NCI-H146 (cell line): ENCODE results near the gene FTCD.

Experiments used
- DNase-seq: peaks from one replicate; lab custom pipeline; 2025; lab: John Stamatoyannopoulos, UW

FTCD gene

DNA sequence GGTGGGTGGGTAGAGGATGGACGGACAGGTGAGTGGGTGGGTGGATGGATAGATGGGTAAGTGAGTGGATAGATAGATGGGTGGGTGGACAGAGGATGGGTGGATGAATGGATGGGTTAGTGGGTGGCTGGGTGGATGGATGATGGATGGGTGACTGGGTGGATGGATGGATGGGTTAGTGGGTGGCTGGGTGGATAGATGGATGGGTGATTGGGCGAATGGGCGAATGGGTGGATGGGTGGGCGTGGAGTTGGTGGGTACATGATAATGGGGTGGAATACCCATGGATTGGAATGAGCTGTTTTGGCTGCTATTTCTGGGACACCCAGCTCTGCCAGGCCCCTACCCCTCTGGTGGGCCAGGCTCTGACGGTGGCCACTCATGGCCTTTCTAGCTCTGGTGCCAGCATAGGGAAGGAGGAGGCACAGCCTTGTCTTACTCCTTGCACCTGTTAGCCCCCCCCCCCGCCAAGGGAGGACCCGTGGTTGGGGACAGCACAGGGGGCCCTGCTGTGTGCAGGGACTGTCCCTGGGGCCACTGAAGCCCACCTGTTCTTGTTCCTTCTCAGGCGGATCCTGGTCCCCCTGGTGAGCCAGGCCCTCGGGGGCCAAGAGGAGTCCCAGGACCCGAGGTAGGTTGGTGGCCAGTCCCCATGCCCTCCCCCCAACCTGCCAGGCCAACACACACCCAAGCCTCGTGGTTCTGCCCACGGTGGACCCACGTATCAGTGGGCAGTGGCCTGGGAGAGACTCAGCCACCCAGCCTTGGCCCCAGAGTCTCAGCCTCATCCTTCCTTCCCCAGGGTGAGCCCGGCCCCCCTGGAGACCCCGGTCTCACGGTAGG lies 31.1 kb downstream of the FTCD start:
- no peak for DNase-seq

- no peak for DNase-seq
Observed at GRCh38 chr21:46122758-46123683, 32.4 kb downstream of the FTCD start.

GRCh38 chr21:46122237-46122671 lies 33.1 kb downstream of the FTCD start:
- DNase-seq: no peak

- no peak for DNase-seq
Observed at GRCh38 chr21:46121286-46122221, 33.8 kb downstream of the FTCD start.

DNA sequence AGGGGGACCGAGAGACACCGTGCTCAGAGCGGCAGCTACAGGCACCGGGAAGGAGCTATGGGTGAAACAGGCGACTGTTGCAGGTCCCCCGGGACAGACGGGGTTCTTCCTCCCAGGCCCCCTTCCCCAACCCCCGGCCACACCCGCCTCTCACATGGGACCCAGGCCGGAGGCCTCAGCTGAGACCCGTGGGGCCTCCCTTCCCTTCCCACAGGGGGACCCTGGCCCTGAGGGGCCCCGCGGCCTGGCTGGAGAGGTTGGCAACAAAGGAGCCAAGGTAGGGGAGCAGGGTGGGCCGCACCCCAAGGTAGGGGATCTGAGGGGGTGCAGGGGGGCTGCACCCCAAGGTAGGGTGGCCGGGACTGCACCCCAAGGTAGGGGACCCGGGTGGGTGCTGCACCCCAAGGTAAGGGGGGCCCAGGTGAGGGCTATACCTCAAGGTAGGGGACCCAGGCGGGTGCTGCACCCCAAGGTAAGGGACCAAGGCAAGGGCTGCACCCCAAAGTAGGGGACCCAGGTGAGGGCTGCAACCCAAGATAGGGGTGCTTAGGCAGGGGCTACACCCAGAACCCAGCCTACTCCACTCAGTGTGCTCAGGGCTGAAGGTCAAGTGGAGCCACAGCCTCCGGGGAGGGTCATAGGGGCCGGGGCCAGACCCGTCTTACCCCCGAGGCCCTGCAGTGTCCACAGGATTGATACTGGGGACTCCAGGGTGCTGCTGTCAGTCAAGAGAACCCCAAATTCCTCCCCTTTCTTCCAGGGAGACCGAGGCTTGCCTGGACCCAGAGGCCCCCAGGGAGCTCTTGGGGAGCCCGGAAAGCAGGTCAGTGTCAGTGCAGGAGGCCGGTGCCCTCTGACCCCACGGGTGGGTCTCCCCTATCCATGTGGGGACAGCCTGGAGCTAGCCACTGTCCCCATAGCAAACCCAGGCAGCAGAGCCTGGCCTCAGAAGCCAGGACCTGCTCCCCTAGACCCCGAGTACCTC lies 34.8 kb downstream of the FTCD start:
- DNase-seq: no peak

DNA sequence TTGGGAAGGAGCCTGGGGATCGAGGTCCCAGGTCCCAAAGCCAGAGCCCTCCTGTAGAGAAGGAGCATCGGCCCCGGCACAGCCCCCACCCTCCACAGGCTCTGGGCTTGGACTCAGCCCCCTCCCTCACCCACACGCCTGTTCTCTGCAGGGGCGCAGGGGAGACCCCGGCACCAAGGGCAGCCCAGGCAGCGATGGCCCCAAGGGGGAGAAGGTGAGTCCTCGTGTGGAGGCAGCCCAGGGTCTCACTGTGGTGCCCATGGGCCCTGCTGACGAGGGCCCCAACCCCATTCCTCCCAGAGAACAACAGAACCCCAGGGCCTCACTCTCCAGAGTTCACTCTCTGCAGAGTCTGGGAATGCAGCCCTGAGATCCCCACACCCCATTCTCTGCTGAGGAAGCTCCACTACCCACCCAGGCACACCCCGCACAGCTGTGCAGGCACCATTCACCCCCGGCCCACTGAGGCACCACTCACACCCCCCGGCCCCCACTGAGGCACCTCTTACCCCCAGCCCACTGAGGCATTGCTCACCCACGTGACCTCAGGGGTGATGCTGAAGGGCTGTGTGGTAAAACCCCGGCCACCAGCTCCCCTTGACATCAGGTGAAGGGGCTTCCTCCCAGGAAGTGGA lies 35.6 kb downstream of the FTCD start:
- no peak for DNase-seq

GRCh38 chr21:46119144-46119636 lies 36.2 kb downstream of the FTCD start:
- no peak for DNase-seq

DNA sequence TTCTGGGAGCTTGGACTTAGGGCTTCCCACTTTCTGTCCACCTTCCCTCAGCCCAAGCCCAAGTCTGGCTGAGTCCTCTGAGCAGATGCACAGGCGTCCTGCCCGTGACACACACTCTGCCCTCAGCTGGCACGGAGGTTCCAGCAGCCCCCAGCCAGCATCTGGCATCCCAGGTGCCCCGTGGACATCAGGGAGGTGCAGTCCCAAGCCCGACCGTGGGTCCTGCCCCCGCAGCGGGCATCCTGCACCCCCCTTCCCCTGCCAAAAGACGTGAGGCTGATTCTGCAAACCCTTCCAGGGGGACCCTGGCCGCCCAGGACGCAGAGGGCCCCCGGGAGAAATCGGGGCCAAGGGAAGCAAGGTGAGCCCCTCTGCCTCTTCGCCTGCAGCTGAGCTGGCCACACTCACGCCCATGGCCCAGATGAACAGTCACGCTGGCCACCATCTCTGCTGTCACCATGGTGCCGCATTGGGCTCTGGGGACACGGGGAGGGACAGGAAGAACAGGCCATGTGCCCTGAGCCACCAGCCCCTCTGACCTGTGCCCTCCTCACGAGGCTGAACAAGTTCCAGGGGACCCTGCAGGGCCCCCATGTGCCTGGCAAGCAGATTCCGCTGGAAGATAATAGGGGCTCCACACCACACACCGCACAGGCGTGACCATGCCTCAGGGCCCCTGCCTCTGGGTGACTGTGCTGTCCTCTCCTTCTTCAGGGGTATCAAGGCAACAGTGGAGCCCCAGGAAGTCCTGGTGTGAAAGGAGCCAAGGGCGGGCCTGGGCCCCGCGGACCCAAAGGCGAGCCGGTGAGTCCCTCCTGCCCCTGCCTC lies 36.8 kb downstream of the FTCD start:
- DNase-seq: no peak

DNA sequence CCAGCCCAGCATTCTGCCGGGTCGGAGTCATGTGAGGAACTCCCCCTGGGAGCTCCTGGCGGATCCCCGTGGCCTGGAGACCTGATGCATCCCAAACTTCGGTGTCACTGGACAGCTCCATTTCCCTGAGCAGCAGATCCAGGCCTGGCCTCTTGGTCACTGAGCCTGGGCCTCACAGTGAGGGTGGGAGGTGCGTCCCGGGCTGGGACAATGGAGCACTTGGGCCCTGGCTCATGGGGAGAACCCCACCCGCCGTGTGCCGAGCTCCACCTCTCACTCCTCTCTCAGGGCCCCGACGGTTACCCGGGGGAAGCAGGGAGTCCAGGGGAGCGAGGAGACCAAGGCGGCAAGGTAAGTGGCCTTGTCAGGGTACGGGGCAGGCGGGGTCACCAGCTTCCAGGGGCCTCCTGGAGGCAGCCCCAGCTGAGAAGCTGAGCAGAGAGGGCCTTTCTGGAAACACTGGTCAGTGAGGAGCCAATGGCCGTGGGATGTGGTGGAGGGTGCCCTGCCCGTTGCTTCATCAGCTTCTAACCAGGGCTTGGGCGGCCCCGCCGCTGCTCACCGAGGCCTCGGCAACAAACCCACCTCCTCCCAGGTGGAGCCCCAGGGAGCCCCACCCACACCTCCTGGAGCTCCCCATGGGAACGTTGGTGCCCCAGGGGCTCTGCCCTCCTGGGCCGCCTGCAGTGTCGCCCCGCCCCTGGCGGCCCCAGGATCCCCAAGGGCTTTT lies 37.6 kb downstream of the FTCD start:
- no peak for DNase-seq

DNA sequence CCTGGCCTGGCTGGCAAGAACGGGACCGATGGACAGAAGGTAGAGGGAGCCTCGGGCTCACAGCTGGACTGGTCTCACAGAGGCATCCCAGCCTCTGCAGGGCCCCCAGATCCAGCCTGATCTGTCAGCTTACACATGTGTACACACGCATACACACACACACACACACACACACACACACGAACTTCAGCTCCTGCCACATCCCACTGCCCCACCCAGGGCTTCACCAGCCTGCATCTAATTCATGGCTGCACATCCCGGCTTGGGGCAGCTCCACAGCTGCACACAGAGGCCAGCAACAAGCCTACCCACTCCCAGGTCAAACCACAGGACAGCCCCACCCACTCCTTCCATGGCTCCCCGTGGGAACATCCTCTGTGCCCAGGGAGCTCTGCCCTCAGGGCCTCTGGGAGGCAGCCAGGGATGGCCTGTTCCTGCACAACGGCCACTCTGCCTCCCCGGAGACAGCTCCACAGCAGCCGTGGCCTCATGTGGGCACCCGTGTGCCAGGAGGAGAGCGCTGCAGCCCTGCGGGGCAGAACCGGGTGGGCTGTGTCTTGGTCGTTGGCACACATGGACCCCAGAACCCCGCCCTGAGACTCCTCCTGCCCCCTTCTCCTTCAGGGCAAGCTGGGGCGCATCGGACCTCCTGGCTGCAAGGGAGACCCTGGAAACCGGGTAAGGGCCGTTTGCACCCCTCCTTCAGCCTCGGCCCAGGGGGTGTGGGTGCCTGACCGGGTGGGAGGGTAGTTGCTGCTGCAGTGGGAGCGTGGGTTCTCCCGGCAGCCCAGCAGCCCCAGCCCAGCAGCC lies 38.4 kb downstream of the FTCD start:
- no peak for DNase-seq

GRCh38 chr21:46116189-46116775 lies 39.1 kb downstream of the FTCD start:
- no peak for DNase-seq

DNA sequence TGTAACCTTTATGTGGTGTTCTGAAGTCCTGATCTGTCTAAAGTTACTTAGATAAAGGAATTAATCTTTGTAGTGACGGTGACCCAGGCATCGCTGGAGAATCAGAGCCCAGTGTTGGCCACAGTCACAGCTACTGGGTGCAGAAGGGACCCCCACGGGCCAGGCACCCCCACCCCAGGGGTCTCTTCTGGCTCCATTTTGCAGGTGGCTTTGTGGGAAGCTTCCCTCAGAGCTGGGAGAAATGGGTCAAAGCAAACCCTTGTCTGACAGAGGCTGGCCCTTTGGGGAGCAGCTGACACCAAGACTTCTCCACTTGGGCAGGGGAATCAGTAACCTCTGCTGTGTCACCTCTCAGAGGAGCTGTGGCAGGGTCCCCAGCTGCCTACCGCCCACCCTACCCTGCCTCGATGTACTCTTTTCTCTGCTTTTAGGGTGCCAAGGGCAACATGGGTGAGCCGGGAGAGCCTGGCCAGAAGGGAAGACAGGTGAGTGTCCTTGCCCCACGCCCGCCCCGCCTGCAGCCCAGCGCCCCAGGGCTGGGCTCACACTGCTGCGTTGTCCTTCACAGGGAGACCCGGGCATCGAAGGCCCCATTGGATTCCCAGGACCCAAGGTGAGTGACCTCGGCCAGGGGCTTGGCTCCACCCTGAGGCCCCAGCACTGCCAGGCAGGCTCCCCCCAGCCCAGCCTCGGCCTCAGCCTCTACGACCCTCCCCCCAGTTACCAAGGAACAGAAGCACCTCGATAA lies 39.8 kb downstream of the FTCD start:
- DNase-seq: no peak

DNA sequence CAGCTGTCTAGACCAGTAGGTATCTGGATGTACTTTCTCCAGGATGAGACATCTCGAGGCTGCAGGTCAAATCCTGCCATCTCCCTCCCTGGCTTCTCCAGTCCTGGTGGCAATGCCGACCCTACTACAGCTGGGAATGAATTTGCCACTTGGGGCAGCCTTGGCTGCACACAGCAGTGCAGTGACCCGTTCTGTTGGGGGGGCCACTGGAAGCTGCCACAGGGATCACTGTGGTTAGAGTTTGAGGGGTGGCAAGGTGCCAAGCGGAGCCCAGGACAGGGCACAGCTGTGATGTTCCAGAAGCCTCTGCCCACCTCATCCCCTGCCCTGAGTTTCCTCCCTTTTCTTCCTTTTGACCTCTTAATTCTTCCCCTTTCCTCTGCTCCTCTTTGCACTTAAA lies 40.4 kb downstream of the FTCD start:
- DNase-seq: no peak

DNA sequence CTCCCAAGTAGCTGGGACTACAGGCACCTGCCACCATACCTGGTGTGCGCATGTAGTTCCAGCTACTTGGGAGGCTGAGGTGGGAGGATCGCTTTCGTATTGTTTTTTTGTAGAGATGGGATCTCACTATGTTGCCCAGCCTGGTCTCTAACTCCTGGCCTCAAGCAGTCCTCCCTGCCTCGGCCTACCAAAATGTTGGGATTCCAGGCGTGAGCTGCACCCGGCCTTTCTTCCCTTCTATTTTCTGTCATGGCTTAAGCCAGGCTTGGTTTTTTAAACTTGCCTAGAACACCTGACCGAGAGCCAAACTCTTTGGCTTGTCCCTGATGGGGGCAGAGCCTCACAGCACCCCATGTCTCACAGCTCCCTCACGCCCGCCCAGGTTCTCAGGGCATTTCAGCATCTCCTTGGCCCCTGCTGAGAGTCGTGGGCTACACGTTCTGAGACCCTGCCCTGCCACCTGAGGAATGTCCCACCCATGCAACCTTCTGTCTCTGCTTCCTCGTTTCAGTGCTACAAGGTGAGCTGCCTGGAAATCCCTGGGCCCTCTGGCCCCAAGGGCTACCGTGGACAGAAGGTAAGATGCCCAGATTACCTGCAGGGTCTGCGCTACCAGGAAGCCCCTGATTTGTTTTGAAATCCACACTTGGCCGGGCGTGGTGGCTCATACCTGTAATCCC lies 41.7 kb downstream of the FTCD start:
- no peak for DNase-seq

DNA sequence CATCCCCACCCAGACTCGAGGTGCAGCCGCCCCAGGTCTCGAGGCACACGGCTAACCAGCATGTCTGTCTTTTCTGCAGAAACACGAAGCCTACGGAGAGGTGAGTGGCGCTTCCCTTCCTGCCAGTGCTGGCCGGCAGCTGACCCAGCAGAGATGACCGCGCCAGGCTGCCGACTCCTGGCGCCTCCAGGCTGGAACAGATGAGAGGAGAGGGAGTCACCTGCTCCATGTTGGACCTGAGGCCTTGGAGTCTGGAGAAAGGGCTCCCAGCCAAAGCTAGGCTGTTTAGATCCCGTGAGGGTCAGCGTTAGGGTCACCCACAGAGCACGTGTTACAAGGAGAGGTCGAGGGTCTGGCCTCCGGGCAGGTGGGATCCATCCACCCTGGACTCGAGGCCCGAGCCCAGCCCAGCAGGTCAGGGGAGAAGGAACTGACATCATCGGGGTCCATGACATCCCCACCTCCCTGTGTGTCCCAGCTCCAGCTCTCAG lies 42.6 kb downstream of the FTCD start:
- DNase-seq: no peak
